ENCODE results near the gene PAX8. TPM values are rescaled to one million over a fixed set of nuclear protein-coding genes. Genes with fewer than 3 reads are reported as not detected.

The PAX8 gene
- total and polyA plus RNA-seq, 2 experiments from 2014 or later: 0.21 to 0.32 TPM

DNA sequence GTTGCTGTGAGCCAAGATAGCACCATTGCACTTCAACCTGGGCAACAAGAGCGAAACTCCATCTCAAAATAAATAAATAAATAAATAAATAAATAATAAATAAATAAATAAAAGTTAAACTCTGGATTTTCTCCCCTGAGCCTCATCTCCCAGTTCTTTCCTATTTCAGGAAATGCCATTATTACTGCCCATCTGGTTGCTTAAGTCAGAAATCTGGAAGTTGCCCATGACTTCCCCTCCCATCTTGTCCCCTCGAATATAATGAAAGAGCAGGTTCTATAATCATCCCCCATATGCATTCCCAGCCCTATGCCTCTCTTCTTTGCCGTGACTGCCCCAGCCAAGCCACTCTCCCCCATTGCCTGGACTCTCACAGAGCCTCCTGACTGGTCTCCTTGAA lies 109.1 kb downstream of the PAX8 start (continued):
- TF ChIP-seq, protein P1, sequence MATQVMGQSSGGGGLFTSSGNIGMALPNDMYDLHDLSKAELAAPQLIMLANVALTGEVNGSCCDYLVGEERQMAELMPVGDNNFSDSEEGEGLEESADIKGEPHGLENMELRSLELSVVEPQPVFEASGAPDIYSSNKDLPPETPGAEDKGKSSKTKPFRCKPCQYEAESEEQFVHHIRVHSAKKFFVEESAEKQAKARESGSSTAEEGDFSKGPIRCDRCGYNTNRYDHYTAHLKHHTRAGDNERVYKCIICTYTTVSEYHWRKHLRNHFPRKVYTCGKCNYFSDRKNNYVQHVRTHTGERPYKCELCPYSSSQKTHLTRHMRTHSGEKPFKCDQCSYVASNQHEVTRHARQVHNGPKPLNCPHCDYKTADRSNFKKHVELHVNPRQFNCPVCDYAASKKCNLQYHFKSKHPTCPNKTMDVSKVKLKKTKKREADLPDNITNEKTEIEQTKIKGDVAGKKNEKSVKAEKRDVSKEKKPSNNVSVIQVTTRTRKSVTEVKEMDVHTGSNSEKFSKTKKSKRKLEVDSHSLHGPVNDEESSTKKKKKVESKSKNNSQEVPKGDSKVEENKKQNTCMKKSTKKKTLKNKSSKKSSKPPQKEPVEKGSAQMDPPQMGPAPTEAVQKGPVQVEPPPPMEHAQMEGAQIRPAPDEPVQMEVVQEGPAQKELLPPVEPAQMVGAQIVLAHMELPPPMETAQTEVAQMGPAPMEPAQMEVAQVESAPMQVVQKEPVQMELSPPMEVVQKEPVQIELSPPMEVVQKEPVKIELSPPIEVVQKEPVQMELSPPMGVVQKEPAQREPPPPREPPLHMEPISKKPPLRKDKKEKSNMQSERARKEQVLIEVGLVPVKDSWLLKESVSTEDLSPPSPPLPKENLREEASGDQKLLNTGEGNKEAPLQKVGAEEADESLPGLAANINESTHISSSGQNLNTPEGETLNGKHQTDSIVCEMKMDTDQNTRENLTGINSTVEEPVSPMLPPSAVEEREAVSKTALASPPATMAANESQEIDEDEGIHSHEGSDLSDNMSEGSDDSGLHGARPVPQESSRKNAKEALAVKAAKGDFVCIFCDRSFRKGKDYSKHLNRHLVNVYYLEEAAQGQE (IDR thresholded peaks at IDR 0.05; ENCODE audit: unreplicated experiment): no peak
- TF ChIP-seq EZH2phosphoT487 (IDR thresholded peaks at IDR 0.05; ENCODE audit: unreplicated experiment): no peak
- no peak for TF ChIP-seq POLR2AphosphoS5 (IDR thresholded peaks at IDR 0.05; ENCODE audit: low read depth)
- no peak for TF ChIP-seq EZH2 (IDR thresholded peaks at IDR 0.05; ENCODE audit: low read depth, unreplicated experiment)
- TF ChIP-seq, protein P2, sequence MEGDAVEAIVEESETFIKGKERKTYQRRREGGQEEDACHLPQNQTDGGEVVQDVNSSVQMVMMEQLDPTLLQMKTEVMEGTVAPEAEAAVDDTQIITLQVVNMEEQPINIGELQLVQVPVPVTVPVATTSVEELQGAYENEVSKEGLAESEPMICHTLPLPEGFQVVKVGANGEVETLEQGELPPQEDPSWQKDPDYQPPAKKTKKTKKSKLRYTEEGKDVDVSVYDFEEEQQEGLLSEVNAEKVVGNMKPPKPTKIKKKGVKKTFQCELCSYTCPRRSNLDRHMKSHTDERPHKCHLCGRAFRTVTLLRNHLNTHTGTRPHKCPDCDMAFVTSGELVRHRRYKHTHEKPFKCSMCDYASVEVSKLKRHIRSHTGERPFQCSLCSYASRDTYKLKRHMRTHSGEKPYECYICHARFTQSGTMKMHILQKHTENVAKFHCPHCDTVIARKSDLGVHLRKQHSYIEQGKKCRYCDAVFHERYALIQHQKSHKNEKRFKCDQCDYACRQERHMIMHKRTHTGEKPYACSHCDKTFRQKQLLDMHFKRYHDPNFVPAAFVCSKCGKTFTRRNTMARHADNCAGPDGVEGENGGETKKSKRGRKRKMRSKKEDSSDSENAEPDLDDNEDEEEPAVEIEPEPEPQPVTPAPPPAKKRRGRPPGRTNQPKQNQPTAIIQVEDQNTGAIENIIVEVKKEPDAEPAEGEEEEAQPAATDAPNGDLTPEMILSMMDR (conservative IDR thresholded peaks at IDR 0.05; ENCODE audit: low read depth in 2 of 2): no peak
- TF ChIP-seq ZNF331 (CRISPR knock-in tag; IDR thresholded peaks at IDR 0.05; ENCODE audit: low read depth): no peak
- TF ChIP-seq CREB1 (CRISPR knock-in tag; IDR thresholded peaks at IDR 0.05; ENCODE audit: low read depth): no peak
- TF ChIP-seq, protein P3, sequence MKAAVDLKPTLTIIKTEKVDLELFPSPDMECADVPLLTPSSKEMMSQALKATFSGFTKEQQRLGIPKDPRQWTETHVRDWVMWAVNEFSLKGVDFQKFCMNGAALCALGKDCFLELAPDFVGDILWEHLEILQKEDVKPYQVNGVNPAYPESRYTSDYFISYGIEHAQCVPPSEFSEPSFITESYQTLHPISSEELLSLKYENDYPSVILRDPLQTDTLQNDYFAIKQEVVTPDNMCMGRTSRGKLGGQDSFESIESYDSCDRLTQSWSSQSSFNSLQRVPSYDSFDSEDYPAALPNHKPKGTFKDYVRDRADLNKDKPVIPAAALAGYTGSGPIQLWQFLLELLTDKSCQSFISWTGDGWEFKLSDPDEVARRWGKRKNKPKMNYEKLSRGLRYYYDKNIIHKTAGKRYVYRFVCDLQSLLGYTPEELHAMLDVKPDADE (IDR thresholded peaks at IDR 0.05): no peak

DNA sequence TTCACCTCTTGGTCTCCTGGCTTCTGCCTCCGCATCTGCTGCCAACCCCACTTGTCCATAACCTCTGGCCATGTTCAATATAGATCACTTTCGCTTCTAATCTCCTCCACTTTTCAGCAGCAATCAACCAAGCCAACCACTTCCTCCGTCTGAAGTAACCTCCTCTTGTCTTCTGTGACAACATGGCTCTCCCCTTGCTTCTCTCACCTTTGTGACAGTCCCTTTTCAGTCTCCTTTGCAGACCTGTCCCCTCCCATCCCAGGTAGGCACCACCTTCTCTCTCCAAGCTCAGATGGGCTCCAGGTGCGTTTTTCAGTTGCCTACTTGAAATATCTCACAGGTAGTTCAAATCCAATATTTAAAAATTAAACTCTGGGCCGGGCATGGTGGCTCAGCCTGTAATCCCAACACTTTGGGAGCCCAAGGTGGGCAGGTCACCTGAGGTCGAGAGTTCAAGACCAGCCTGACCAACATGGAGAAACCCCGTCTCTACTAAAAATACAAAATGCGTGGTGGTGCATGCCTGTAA lies 109.7 kb downstream of the PAX8 start:
- Histone ChIP-seq H3K4me3 (no peak overlapping the region), H3K79me2 (replicated peaks; ENCODE audit: insufficient read depth) (no peaks in the 10 kb centered on the region), H3K4me2 (no peak overlapping the region), H3K9me2 (ENCODE audit: insufficient read depth) (no peaks in the 10 kb centered on the region), H4K20me1 (replicated peaks; ENCODE audit: insufficient read depth) (no peaks in the 10 kb centered on the region), H3K36me3 (ENCODE audit: insufficient read depth) (no peaks in the 10 kb centered on the region), H3F3A (replicated peaks; ENCODE audit: low read depth) (no peaks in the 10 kb centered on the region), H3K27me3 (ENCODE audit: insufficient read depth) (no peaks in the 10 kb centered on the region), H2AFZ (no peak overlapping the region), H3K4me1 (ENCODE audit: insufficient read depth) (peaks cover 4% of the 10 kb centered on the region; the same call in 1 of the 2 replicates), H3K27ac (ENCODE audit: low read depth) (no peak overlapping the region)
- Mint-ChIP-seq H3K4me3 (no peak overlapping the region), H3K9me3 (no peaks in the 10 kb centered on the region; the same call in 2 of the 3 replicates), H3K27me3 (ENCODE audit: insufficient read depth, low read depth, poor library complexity) (peaks cover 9% of the 10 kb centered on the region), H3K36me3 (ENCODE audit: low read depth) (no peaks in the 10 kb centered on the region), H3K27ac (no peak overlapping the region), H3K4me1 (peaks cover 23% of the 10 kb centered on the region)
- ATAC-seq: no peak
- DNase-seq (ENCODE audit: low spot score): no peak
- TF ChIP-seq NANOG (IDR thresholded peaks at IDR 0.05; ENCODE audit: borderline replicate concordance) (no peak), JUNB (IDR thresholded peaks at IDR 0.05; ENCODE audit: unreplicated experiment) (no peak), STAT1 (IDR thresholded peaks at IDR 0.05; ENCODE audit: unreplicated experiment) (no peak), ZNF114 (CRISPR knock-in tag; IDR thresholded peaks at IDR 0.05) (no peak)
- TF ChIP-seq, protein P1 (IDR thresholded peaks at IDR 0.05; ENCODE audit: unreplicated experiment): no peak

All from GM23338 (cell line).